Skeletal muscle tissue (tissue), 4 donors: ENCODE results near the gene SPATA46. TPM values are rescaled to one million over a fixed set of nuclear protein-coding genes. Genes with fewer than 3 reads are reported as not detected.

Source experiments
- H3K27ac ChIP-seq: one replicate; pipeline ENCODE4 v1.7.0; 2013; ENCODE audit warnings: mild to moderate bottlenecking, low read depth, low read length, inconsistent platforms
- H3K27me3 ChIP-seq, 3 donors: one replicate each; pipeline ENCODE4 v1.7.0; 2013; ENCODE audit warnings: low read length in 3 of 3; ENCODE audit not compliant: control insufficient read depth in 3 of 3, insufficient read depth in 3 of 3
- H3K36me3 ChIP-seq, 3 donors: one replicate each; pipeline ENCODE4 v1.7.0; 2013; ENCODE audit warnings: low read length in 3 of 3; ENCODE audit not compliant: control insufficient read depth in 3 of 3, insufficient read depth in 3 of 3
- H3K4me1 ChIP-seq, 3 donors: one replicate each; pipeline ENCODE4 v1.7.0; 2013; ENCODE audit warnings: low read length in 3 of 3, mild to moderate bottlenecking in 3 of 3; ENCODE audit not compliant: control insufficient read depth in 3 of 3, insufficient read depth in 3 of 3
- H3K4me3 ChIP-seq, 3 donors: one replicate each; pipeline ENCODE4 v1.7.0; 2013; ENCODE audit warnings: low read length in 3 of 3
- H3K9ac ChIP-seq, 3 donors: one replicate each; pipeline ENCODE4 v1.7.0; 2013; ENCODE audit warnings: low read length in 3 of 3, mild to moderate bottlenecking in 3 of 3, moderate library complexity in 2 of 3, low read depth in 1 of 3
- H3K9me3 ChIP-seq, 3 donors: one replicate each; pipeline ENCODE4 v1.7.0; 2013; ENCODE audit warnings: low read length in 3 of 3; ENCODE audit not compliant: control insufficient read depth in 3 of 3
- total RNA-seq: library from RNA; depleted of rRNA; stranded (reverse); fragments of >200 nt; gene quantifications from one replicate; pipeline ENCODE4 v1.2.3, GENCODE V29; 2014
- donor health status: Osteomylitis.

SPATA46 gene
- total RNA-seq, 1 donor from 2014 or later: not detected

- Histone ChIP-seq H3K4me3 (no peak overlapping the region), H3K9ac (no peak overlapping the region), H3K9me3 (no peaks in the 10 kb centered on the region), H3K36me3 (no peaks in the 10 kb centered on the region), H3K27me3 (peaks cover 0 to 3% (median 0%) of the 10 kb centered on the region in 3 donors), H3K4me1 (no peaks in the 10 kb centered on the region), H3K27ac (no peak overlapping the region)
Observed at GRCh38 chr1:162367772-162368171, 8.9 kb downstream of the SPATA46 start.

- H3K4me3 ChIP-seq: peak overlapping the region; percentile 55 to 66 (median 59)
- H3K9ac ChIP-seq: peak overlapping the region in 1 of 3 donors; percentile 57
- H3K9me3 ChIP-seq: no peaks in the 10 kb centered on the region
- no peaks in the 10 kb centered on the region for H3K4me1 ChIP-seq
- no peak overlapping the region for H3K27ac ChIP-seq
- H3K27me3 ChIP-seq: peaks cover 0 to 3% (median 0%) of the 10 kb centered on the region in 3 donors
- no peaks in the 10 kb centered on the region for H3K36me3 ChIP-seq
Observed at GRCh38 chr1:162367073-162367472, 9.6 kb downstream of the SPATA46 start.

- H3K27me3 ChIP-seq: peaks cover 0 to 3% (median 0%) of the 10 kb centered on the region in 3 donors
- H3K9me3 ChIP-seq: no peaks in the 10 kb centered on the region
- H3K36me3 ChIP-seq: no peaks in the 10 kb centered on the region
- H3K27ac ChIP-seq: no peak overlapping the region
- H3K4me3 ChIP-seq: peak overlapping the region; percentile 55 to 66 (median 59)
- H3K9ac ChIP-seq: peak overlapping the region in 1 of 3 donors; percentile 57
- no peaks in the 10 kb centered on the region for H3K4me1 ChIP-seq
Observed at GRCh38 chr1:162366671-162367070, 10.0 kb downstream of the SPATA46 start.

GRCh38 chr1:162366149-162366548 lies 10.5 kb downstream of the SPATA46 start:
- H3K4me1 ChIP-seq: no peaks in the 10 kb centered on the region
- H3K9me3 ChIP-seq: no peaks in the 10 kb centered on the region
- H3K27me3 ChIP-seq: peaks cover 0 to 3% (median 0%) of the 10 kb centered on the region in 3 donors
- H3K4me3 ChIP-seq: no peak overlapping the region
- H3K36me3 ChIP-seq: no peaks in the 10 kb centered on the region
- no peak overlapping the region for H3K27ac ChIP-seq
- H3K9ac ChIP-seq: no peak overlapping the region

- H3K27me3 ChIP-seq: peaks cover 0 to 3% (median 0%) of the 10 kb centered on the region in 3 donors
- no peaks in the 10 kb centered on the region for H3K9me3 ChIP-seq
- no peaks in the 10 kb centered on the region for H3K4me1 ChIP-seq
- H3K9ac ChIP-seq: no peak overlapping the region
- H3K36me3 ChIP-seq: no peaks in the 10 kb centered on the region
- no peak overlapping the region for H3K27ac ChIP-seq
- H3K4me3 ChIP-seq: no peak overlapping the region
Observed at GRCh38 chr1:162365284-162366020, 11.2 kb downstream of the SPATA46 start.

GRCh38 chr1:162364498-162364897 lies 12.2 kb downstream of the SPATA46 start:
- Histone ChIP-seq H3K9me3 (no peaks in the 10 kb centered on the region), H3K36me3 (no peaks in the 10 kb centered on the region), H3K9ac (no peak overlapping the region), H3K4me1 (no peaks in the 10 kb centered on the region), H3K27ac (no peak overlapping the region), H3K27me3 (peaks cover 0 to 3% (median 0%) of the 10 kb centered on the region in 3 donors), H3K4me3 (no peak overlapping the region)

GRCh38 chr1:162363823-162364222 lies 12.8 kb downstream of the SPATA46 start:
- Histone ChIP-seq H3K27me3 (peaks cover 0 to 3% (median 0%) of the 10 kb centered on the region in 3 donors), H3K27ac (no peak overlapping the region), H3K9ac (no peak overlapping the region)

GRCh38 chr1:162361349-162361748 lies 15.3 kb downstream of the SPATA46 start:
- no peak overlapping the region for H3K4me3 ChIP-seq
- H3K9ac ChIP-seq: no peak overlapping the region
- peaks cover 0 to 3% (median 0%) of the 10 kb centered on the region in 3 donors for H3K27me3 ChIP-seq
- H3K4me1 ChIP-seq: no peaks in the 10 kb centered on the region
- no peaks in the 10 kb centered on the region for H3K36me3 ChIP-seq
- no peak overlapping the region for H3K27ac ChIP-seq
- no peaks in the 10 kb centered on the region for H3K9me3 ChIP-seq

More at GRCh38 chr1:162363823-162364222, 12.8 kb downstream of the SPATA46 start:
- Histone ChIP-seq H3K9me3 (no peaks in the 10 kb centered on the region), H3K4me3 (no peak overlapping the region), H3K36me3 (no peaks in the 10 kb centered on the region), H3K4me1 (no peaks in the 10 kb centered on the region)

- Histone ChIP-seq H3K4me3 (no peak overlapping the region), H3K4me1 (no peaks in the 10 kb centered on the region), H3K27ac (no peak overlapping the region), H3K9ac (no peak overlapping the region), H3K9me3 (no peaks in the 10 kb centered on the region), H3K36me3 (no peaks in the 10 kb centered on the region), H3K27me3 (peaks cover 0 to 1% (median 0%) of the 10 kb centered on the region in 3 donors)
Observed at GRCh38 chr1:162360874-162361260, 15.8 kb downstream of the SPATA46 start.

GRCh38 chr1:162360237-162360873 lies 16.3 kb downstream of the SPATA46 start:
- no peaks in the 10 kb centered on the region for H3K27me3 ChIP-seq
- no peaks in the 10 kb centered on the region for H3K9me3 ChIP-seq
- H3K4me1 ChIP-seq: no peaks in the 10 kb centered on the region
- no peak overlapping the region for H3K27ac ChIP-seq
- no peak overlapping the region for H3K4me3 ChIP-seq
- H3K9ac ChIP-seq: no peak overlapping the region
- H3K36me3 ChIP-seq: no peaks in the 10 kb centered on the region
